SH-SY5Y (cell line): ENCODE data around the gene PCGF5.

Experiments used
- GATA2 ChIP-seq: IDR thresholded peaks from 2 replicates; pipeline ENCODE4 v1.6.1; 2011; ENCODE audit warnings: mild to moderate bottlenecking, low read depth, low read length
- GATA3 ChIP-seq: IDR thresholded peaks from 2 replicates; pipeline ENCODE4 v1.6.1; 2011; ENCODE audit warnings: low read depth, mild to moderate bottlenecking, low read length, moderate library complexity

The PCGF5 gene

DNA sequence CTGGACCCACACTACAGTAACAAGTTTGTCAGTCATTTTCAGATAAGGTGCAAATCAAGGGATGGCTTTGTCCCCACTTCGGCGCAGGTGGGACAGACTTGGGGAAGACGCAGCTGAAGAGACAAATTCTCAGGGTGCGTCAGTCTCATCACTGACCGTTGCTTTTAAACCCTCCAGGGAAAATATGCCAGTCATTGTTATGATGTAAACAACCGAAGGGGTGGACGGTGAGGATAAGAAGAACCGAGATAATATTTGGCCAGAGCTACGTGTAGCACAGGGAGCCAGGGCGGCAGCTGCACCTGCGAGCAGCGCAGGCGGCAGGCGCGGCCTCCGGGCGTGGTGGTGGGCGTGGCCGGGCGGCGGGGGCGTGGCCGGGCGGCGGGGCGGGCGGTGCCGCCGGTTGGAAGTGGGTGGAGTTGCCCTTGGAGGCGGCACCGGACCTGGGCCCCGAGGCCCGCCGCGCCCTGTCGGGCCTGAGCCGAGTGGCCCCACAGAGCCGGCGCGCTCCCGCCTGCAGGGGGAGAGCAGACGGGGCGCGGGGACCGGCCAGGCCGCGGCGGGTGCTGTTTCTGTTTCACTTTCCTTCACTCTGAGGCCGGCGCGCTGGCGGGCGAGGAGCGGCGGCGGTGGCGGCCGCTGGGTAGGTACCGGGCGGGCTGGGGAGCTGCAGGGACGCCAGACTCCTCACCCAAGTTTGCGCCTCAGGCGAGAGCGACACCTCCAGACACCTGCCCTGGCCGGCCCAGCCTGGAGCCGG lies at the start of gene PCGF5:
Gene PCGF5, plus strand, starts transcription at position 470 of the 760 bp plus-strand sequence. CDS start 2,209 bp downstream, outside the sequence.
- TF ChIP-seq GATA3, result no peak
- TF ChIP-seq GATA2, result no peak

GRCh38 chr10:91171485-91171884 lies 49.0 kb upstream of the PCGF5 start:
- TF ChIP-seq GATA2 (no peak), GATA3 (no peak)

GRCh38 chr10:91172348-91172747 lies 48.1 kb upstream of the PCGF5 start:
- TF ChIP-seq GATA2, result no peak

DNA sequence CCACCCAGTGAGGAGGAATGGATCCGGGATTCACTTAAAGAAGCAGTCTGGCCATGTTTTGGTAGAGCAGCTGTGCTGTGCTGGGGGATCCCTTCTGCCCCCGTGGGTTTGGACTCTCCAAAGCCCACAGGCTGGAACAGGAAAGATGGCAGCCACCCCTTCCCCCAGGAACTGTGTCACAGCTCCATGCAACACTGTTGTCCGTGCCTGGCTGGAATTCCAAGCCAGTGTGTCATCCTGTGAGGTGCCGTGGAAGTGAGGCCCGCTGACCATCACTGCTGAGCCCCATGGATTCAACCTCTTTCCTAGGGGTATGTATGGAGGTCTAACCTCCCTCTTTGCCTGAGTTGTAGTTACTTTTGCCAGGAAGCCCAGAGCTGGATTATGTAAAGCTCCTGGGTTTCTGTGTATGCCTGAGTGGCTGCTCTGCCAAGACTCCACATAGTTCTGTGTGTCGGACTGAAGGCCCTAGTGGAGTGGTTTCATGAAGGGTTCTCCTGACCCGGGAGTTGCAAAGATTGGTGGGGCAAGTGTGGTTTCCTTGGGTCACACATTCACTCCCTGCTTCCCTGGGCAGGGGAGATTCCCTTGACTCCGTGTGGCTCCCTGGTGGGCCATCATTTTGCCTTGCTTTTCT lies 35.1 kb upstream of the PCGF5 start:
- TF ChIP-seq GATA3 (no peak), GATA2 (no peak)

- TF ChIP-seq GATA2 (peak; percentile 23; the same call in 1 of the 2 replicates), GATA3 (peak; percentile 46; the same call in 1 of the 2 replicates)
These were observed 33.3 kb upstream of the PCGF5 start for GRCh38 chr10:91187156-91187555.

DNA sequence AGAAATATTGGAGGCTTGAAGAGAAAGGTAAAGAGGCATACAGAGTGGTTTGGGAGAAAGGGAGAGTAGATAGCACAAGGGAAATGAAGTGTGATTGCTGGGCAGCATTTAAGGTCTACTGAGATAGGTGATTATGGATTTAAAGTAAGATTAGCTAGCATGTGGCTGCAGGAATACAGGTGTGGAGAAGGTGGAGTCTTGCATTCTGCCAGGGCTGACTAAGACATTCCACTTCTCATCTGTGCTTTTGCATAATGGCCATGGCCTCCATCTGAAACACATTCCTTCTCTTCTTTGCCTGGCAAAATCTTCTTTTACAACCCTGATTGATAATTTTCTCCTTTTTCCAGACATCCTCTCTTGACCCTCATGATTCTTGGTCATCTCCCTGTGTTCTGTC lies 31.6 kb upstream of the PCGF5 start:
- TF ChIP-seq GATA3 (no peak), GATA2 (no peak)

GRCh38 chr10:91190388-91190870 lies 30.0 kb upstream of the PCGF5 start:
- TF ChIP-seq GATA2 (no peak), GATA3 (no peak)

- TF ChIP-seq GATA2, result no peak
- no peak for TF ChIP-seq GATA3
These were observed 29.4 kb upstream of the PCGF5 start for GRCh38 chr10:91190876-91191583.

DNA sequence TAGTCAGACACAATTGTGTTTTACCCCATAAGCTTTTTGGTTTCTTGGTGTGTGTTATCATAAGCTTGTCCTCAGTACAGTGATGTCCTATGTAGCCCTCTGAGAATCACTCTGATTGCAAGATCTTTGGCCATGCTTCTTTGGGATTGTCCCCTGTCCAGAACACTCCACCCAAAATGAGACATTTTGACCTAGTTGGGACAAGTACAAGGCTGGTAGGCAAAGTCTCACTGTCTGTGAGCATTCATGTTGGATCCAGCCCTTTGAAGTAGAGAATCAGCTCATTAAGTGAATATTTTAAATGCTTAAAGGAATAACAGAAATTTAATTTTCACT lies 28.9 kb upstream of the PCGF5 start:
- TF ChIP-seq GATA2 (no peak), GATA3 (no peak)

GRCh38 chr10:91194497-91195179 lies 25.8 kb upstream of the PCGF5 start:
- no peak for TF ChIP-seq GATA3

GRCh38 chr10:91196268-91197048 lies 24.0 kb upstream of the PCGF5 start:
- no peak for TF ChIP-seq GATA3

DNA sequence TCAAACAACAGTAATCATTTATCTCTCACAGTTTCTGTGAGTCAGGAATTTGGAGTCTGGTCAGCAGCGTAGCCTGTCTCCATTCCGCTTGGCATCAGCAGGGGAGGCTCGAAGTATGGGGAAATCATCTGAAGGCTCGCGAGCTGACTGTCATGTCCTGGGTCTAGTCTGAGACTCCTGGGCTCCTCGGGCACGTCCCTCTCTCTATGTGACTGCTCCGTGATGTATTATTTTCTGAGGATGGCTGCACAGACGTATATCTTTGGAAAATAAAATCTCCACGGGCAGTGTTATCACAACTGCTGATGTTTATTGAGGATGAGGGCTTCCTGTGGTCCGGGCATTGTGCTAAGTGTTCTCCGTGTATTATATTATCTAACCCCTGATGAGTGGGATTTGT lies 23.3 kb upstream of the PCGF5 start:
- TF ChIP-seq GATA3 (no peak), GATA2 (no peak)

DNA sequence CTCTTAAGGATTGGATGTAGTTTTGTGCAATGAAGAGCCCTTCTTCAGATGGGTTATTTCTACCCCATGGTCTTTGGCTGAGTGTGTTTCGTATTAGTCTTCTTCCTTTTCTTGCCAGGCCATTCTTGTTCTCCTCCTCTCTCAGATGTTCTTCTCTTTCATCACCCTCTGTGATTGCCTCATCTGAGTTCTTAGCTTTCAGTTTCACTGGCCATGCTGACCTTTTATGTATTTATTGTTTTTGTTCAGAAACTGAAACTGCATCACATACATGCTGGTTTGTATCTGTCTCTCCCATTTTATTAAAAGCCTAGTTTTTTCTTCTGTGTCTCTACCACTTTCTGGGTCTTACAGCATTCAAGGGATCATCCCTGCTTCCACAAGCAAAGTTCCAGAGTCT lies 21.7 kb upstream of the PCGF5 start:
- no peak for TF ChIP-seq GATA2
- TF ChIP-seq GATA3, result no peak
